Neural cell (in vitro differentiated cells): ENCODE measurements around the gene TSPAN17.

Experiments used
- EZH2 ChIP-seq: fragments of 200-600, 300-800 bp; shearing (Covaris generic), sonication (generic); IDR thresholded peaks from 2 replicates; pipeline ENCODE4 v1.6.1; 2014; ENCODE audit warnings: antibody characterized with exemption, low read length, borderline replicate concordance, mild to moderate bottlenecking; ENCODE audit not compliant: insufficient read depth, poor library complexity, severe bottlenecking
- POLR2AphosphoS5 ChIP-seq: IDR thresholded peaks from 2 replicates; pipeline ENCODE4 v1.6.1; 2012
- RAD21 ChIP-seq: fragments of 450-650 bp; conservative IDR thresholded peaks from 2 replicates; pipeline ENCODE4 v1.6.1; 2014; ENCODE audit warnings: antibody characterized with exemption, mild to moderate bottlenecking, moderate library complexity
- TAF1 ChIP-seq: IDR thresholded peaks from 2 replicates; pipeline ENCODE4 v1.6.1; 2012; ENCODE audit warnings: low read depth
- TF ChIP-seq, protein P1 (sequence below): fragments of 450-650 bp; IDR thresholded peaks from 2 replicates; pipeline ENCODE4 v1.5.1; 2014; ENCODE audit warnings: antibody characterized with exemption, mild to moderate bottlenecking, moderate library complexity; ENCODE audit not compliant: poor library complexity, severe bottlenecking
- TF ChIP-seq, protein P2 (sequence below): IDR thresholded peaks from 2 replicates; pipeline ENCODE4 v1.6.1; 2012; ENCODE audit warnings: borderline replicate concordance

GRCh38 chr5:176650354-176650884, 3.1 kb downstream of the TSPAN17 start:
- TF ChIP-seq, protein P1, sequence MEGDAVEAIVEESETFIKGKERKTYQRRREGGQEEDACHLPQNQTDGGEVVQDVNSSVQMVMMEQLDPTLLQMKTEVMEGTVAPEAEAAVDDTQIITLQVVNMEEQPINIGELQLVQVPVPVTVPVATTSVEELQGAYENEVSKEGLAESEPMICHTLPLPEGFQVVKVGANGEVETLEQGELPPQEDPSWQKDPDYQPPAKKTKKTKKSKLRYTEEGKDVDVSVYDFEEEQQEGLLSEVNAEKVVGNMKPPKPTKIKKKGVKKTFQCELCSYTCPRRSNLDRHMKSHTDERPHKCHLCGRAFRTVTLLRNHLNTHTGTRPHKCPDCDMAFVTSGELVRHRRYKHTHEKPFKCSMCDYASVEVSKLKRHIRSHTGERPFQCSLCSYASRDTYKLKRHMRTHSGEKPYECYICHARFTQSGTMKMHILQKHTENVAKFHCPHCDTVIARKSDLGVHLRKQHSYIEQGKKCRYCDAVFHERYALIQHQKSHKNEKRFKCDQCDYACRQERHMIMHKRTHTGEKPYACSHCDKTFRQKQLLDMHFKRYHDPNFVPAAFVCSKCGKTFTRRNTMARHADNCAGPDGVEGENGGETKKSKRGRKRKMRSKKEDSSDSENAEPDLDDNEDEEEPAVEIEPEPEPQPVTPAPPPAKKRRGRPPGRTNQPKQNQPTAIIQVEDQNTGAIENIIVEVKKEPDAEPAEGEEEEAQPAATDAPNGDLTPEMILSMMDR: no peak
- TF ChIP-seq RAD21: no peak
- TF ChIP-seq EZH2: no peak
- no peak for TF ChIP-seq TAF1
- TF ChIP-seq POLR2AphosphoS5: no peak
- TF ChIP-seq, protein P2, sequence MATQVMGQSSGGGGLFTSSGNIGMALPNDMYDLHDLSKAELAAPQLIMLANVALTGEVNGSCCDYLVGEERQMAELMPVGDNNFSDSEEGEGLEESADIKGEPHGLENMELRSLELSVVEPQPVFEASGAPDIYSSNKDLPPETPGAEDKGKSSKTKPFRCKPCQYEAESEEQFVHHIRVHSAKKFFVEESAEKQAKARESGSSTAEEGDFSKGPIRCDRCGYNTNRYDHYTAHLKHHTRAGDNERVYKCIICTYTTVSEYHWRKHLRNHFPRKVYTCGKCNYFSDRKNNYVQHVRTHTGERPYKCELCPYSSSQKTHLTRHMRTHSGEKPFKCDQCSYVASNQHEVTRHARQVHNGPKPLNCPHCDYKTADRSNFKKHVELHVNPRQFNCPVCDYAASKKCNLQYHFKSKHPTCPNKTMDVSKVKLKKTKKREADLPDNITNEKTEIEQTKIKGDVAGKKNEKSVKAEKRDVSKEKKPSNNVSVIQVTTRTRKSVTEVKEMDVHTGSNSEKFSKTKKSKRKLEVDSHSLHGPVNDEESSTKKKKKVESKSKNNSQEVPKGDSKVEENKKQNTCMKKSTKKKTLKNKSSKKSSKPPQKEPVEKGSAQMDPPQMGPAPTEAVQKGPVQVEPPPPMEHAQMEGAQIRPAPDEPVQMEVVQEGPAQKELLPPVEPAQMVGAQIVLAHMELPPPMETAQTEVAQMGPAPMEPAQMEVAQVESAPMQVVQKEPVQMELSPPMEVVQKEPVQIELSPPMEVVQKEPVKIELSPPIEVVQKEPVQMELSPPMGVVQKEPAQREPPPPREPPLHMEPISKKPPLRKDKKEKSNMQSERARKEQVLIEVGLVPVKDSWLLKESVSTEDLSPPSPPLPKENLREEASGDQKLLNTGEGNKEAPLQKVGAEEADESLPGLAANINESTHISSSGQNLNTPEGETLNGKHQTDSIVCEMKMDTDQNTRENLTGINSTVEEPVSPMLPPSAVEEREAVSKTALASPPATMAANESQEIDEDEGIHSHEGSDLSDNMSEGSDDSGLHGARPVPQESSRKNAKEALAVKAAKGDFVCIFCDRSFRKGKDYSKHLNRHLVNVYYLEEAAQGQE: no peak
